Thyroid gland (tissue), 4 donors: ENCODE measurements around the gene TNC.

Experiments used
- CTCF ChIP-seq, 6 experiments: fragments of 200-600 bp in 3 of 6; fragments of 450-650 bp in 3 of 6; sonication (generic) in 3 of 6; IDR thresholded peaks; one replicate each; pipeline ENCODE4 v1.5.1; 2016 to 2019; ENCODE audit warnings: antibody characterized with exemption in 6 of 6, mild to moderate bottlenecking in 2 of 6, inconsistent platforms in 1 of 6, moderate library complexity in 1 of 6
- POLR2A ChIP-seq, 2 donors: fragments of 450-650 bp; IDR thresholded peaks; one replicate each; pipeline ENCODE4 v1.6.1; 2017; ENCODE audit warnings: antibody characterized with exemption in 2 of 2, mild to moderate bottlenecking in 2 of 2, moderate library complexity in 1 of 2

GRCh38 chr9:115161446-115161845 is 43.5 kb upstream of the TNC start:
- no peak for TF ChIP-seq CTCF (IDR thresholded peaks at IDR 0.05)
- TF ChIP-seq POLR2A (IDR thresholded peaks at IDR 0.05), result no peak
